Measurements from ENCODE around the gene LIN7C. TPM values are rescaled to one million over a fixed set of nuclear protein-coding genes. Genes with fewer than 3 reads are reported as not detected.

The LIN7C gene
- total RNA-seq, 1 donor from 2014 or later = 21.8 TPM

DNA sequence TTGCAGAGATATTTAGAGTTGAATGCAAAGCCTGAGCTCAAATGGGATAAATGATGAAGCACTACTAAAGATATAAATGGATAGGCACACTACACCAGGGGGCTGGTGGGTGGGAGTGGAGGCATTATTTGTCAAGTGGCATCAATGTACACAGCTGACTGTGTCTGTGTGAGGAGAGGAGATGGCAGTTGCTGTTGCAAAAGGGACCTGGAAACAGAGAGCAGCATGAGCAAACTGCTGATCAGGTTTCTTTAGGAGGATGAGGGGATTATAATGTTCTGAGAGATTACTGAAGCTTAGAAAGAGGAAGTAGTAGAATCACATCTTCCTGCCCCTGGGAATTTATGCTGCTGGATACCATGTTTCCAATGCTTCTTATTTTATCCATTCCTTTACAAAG, 39.4 kb upstream of the LIN7C start:
- no peak overlapping the region for H3K27ac Mint-ChIP-seq (ENCODE audit: unreplicated experiment)
- no peak for DNase-seq (ENCODE audit: extremely low spot score, unreplicated experiment)
- no peaks in the 10 kb centered on the region for H3K27me3 Mint-ChIP-seq (ENCODE audit: unreplicated experiment)
- TF ChIP-seq, protein P1, sequence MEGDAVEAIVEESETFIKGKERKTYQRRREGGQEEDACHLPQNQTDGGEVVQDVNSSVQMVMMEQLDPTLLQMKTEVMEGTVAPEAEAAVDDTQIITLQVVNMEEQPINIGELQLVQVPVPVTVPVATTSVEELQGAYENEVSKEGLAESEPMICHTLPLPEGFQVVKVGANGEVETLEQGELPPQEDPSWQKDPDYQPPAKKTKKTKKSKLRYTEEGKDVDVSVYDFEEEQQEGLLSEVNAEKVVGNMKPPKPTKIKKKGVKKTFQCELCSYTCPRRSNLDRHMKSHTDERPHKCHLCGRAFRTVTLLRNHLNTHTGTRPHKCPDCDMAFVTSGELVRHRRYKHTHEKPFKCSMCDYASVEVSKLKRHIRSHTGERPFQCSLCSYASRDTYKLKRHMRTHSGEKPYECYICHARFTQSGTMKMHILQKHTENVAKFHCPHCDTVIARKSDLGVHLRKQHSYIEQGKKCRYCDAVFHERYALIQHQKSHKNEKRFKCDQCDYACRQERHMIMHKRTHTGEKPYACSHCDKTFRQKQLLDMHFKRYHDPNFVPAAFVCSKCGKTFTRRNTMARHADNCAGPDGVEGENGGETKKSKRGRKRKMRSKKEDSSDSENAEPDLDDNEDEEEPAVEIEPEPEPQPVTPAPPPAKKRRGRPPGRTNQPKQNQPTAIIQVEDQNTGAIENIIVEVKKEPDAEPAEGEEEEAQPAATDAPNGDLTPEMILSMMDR (IDR thresholded peaks at IDR 0.05) = no peak
- H3K4me1 Mint-ChIP-seq (ENCODE audit: unreplicated experiment) = no peaks in the 10 kb centered on the region
- no peaks in the 10 kb centered on the region for H3K9me3 Mint-ChIP-seq (ENCODE audit: unreplicated experiment)
- H3K36me3 Mint-ChIP-seq (ENCODE audit: unreplicated experiment) = peaks cover 3% of the 10 kb centered on the region
- H3K4me3 Mint-ChIP-seq (ENCODE audit: unreplicated experiment) = no peak overlapping the region

DNA sequence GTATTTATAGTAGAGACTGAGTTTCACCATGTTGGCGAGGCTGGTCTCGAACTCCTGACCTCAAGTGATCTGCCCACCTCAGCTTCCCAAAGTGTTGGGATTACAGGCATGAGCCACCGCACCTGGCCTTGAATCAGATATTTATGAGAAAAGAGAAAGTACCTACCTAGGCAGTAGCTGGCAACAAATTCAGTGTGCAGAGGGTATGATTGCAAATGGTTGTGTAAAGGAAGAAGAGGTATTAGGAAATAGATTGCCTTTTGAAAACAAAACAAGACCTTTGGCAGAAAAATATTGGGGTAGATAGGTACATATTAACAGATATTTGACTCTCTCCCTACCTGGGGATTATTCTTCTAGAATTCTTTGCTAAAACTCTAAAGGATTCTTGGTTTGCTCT, 38.5 kb upstream of the LIN7C start:
- Mint-ChIP-seq H3K4me1 (ENCODE audit: unreplicated experiment) (no peaks in the 10 kb centered on the region), H3K9me3 (ENCODE audit: unreplicated experiment) (no peaks in the 10 kb centered on the region), H3K27me3 (ENCODE audit: unreplicated experiment) (no peaks in the 10 kb centered on the region), H3K4me3 (ENCODE audit: unreplicated experiment) (no peak overlapping the region), H3K36me3 (ENCODE audit: unreplicated experiment) (peaks cover 3% of the 10 kb centered on the region), H3K27ac (ENCODE audit: unreplicated experiment) (no peak overlapping the region)
- no peak for DNase-seq (ENCODE audit: extremely low spot score, unreplicated experiment)
- TF ChIP-seq, protein P1 (IDR thresholded peaks at IDR 0.05) = no peak

DNA sequence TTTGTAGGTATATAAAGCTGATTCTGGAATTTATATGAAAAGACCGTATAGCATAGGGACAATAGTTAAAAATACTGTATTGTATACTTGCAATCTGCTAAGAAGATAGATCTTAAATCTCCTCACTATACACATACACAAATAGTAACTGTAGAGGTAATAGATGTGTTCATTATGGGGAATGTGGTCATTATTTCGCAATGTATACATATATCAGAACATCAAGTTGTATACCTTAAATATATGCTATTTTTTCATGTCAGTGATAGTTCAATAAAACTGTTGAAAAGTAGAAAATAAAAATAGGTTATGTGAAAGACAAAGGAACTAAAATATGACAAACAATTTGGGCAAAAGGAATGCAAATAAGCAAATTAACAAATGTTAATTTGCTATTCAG, 35.2 kb upstream of the LIN7C start:
- Mint-ChIP-seq H3K27ac (ENCODE audit: unreplicated experiment) (no peak overlapping the region), H3K4me1 (ENCODE audit: unreplicated experiment) (no peaks in the 10 kb centered on the region), H3K36me3 (ENCODE audit: unreplicated experiment) (peaks cover 3% of the 10 kb centered on the region), H3K4me3 (ENCODE audit: unreplicated experiment) (no peak overlapping the region), H3K27me3 (ENCODE audit: unreplicated experiment) (no peaks in the 10 kb centered on the region), H3K9me3 (ENCODE audit: unreplicated experiment) (no peaks in the 10 kb centered on the region)
- TF ChIP-seq, protein P1 (IDR thresholded peaks at IDR 0.05) = no peak
- DNase-seq (ENCODE audit: extremely low spot score, unreplicated experiment) = no peak

- Mint-ChIP-seq H3K9me3 (ENCODE audit: unreplicated experiment) (no peaks in the 10 kb centered on the region), H3K27ac (ENCODE audit: unreplicated experiment) (no peak overlapping the region), H3K36me3 (ENCODE audit: unreplicated experiment) (peaks cover 3% of the 10 kb centered on the region), H3K4me1 (ENCODE audit: unreplicated experiment) (no peaks in the 10 kb centered on the region), H3K27me3 (ENCODE audit: unreplicated experiment) (peaks cover 7% of the 10 kb centered on the region), H3K4me3 (ENCODE audit: unreplicated experiment) (no peak overlapping the region)
- TF ChIP-seq, protein P1 (IDR thresholded peaks at IDR 0.05) = no peak
- DNase-seq (ENCODE audit: extremely low spot score, unreplicated experiment) = no peak
These were observed 33.5 kb upstream of the LIN7C start for GRCh38 chr11:27540051-27540450.

DNA sequence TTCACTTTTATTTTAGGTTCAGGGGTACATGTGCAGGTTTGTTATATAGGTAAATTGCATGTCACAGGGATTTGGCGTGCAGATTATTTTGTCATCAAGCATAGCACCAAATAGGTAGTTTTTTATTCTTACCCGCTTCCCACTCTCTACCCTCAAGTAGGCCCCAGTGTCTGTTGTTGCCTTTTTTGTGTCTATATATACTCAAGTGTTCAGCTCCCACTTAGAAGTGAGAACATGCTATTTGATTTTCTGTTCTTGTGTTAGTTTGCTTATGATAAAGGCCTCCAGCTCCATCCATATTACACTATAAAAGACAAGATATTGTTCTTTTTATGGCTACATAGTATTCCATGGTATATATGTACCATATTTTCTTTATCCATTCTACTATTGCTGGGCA, 28.5 kb upstream of the LIN7C start:
- TF ChIP-seq, protein P1 (IDR thresholded peaks at IDR 0.05) = no peak
- Mint-ChIP-seq H3K27ac (ENCODE audit: unreplicated experiment) (no peak overlapping the region), H3K4me1 (ENCODE audit: unreplicated experiment) (no peaks in the 10 kb centered on the region), H3K9me3 (ENCODE audit: unreplicated experiment) (no peaks in the 10 kb centered on the region), H3K27me3 (ENCODE audit: unreplicated experiment) (peaks cover 21% of the 10 kb centered on the region), H3K4me3 (ENCODE audit: unreplicated experiment) (no peak overlapping the region), H3K36me3 (ENCODE audit: unreplicated experiment) (no peaks in the 10 kb centered on the region)
- no peak for DNase-seq (ENCODE audit: extremely low spot score, unreplicated experiment)

Measured in osteocyte (in vitro differentiated cells).